Measurements from ENCODE around the gene MXRA8.

Gene MXRA8

DNA sequence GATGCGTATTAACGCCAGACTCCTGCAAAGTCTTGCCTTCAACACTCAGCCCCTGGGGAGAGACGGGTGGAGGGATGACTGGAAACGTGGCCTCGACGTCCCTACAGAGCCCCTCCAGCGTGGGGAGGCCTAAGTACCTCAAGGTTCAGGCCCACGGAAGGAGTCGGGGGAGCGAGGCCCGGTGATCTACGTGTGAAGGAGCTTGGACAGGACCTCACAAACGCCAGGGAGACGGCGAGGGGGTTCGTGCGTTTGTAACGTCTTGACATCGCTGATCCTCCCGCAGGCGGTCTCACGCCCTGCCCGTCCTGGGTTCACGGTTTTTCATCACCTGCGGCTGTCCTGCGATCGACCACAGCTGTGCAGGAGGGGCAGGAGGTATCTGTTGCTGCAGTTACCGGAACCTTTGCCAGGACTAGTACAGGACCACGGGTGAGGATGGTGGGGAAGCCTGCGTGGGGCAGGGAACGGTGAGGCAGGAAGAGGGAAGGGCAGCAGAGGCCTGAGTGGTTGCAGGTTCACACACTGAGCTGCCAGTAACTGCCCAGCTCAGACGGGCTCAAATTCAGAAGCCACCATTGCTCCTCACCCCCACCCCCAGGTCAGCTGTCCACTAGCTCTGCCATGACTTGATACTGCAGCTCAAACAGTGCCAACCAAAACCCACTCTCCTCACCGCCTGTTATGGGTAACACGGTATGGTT lies 41.7 kb upstream of the MXRA8 start:
- Histone ChIP-seq H3K9me3 (ENCODE audit: insufficient read depth, low read length) (no peaks in the 10 kb centered on the region), H3K27ac (ENCODE audit: low read depth, low read length) (peak overlapping the region; percentile 63), H3K79me2 (ENCODE audit: insufficient read depth, low read length) (peaks cover 53% of the 10 kb centered on the region), H3K36me3 (ENCODE audit: low read length) (peaks cover 14% of the 10 kb centered on the region), H3K9me2 (replicated peaks; ENCODE audit: insufficient read depth, low read length) (no peaks in the 10 kb centered on the region), H3K4me2 (ENCODE audit: low read depth, low read length, poor library complexity, severe bottlenecking) (peak overlapping the region; percentile 81), H3F3A (ENCODE audit: insufficient read depth) (peaks cover 19% of the 10 kb centered on the region; the same call in 1 of the 2 replicates), H3K27me3 (ENCODE audit: low read length) (no peaks in the 10 kb centered on the region), H2AFZ (ENCODE audit: low read depth, low read length, severe bottlenecking) (no peak overlapping the region), H3K4me3 (ENCODE audit: insufficient read depth, low read length, poor library complexity, severe bottlenecking) (peak overlapping the region; percentile 93), H4K20me1 (ENCODE audit: low read depth, low read length) (no peaks in the 10 kb centered on the region; the same call in 1 of the 2 replicates), H3K9ac (ENCODE audit: low read length) (peak overlapping the region; percentile 96)
- no peak for TF ChIP-seq CTCF (IDR thresholded peaks at IDR 0.05; ENCODE audit: insufficient read depth, low read length, poor library complexity, severe bottlenecking)
- no peak for TF ChIP-seq EZH2phosphoT487 (conservative IDR thresholded peaks at IDR 0.05; ENCODE audit: low read length)

DNA sequence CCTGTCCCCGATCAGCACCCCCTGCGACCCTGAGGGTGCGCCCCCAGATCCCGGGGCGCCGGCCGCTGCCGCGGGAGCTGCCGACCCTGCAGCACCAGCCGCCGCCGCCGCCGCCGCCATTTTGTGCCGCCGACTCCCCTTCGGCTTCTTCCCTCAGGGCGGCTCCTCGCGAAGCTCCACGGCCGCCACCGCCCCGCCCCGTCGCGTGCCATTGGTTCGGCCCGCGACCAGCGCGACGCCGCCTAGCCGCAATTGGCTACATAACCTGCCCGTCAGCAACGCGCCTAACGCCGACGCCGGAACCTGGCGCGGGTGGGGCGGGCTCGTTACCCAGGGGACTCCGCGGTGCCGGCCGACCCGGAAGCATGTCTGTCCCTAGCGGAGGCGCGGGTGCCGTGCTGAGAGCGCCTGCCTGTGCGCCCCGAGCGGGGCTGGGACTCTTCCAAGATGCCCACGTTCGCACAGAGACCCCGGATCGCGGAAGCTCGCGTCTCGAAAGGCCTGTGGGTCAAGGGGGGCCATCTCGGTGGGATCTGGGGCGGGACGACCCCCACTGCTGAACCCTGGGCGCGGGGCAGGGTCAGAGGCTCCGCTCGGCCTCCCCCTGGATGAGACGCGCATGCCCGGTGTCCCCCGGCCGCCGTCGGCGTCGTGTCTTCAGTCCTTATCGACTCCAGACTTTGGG lies 41.0 kb upstream of the MXRA8 start, which contains the start of gene CCNL2:
Gene CCNL2, minus strand, starts transcription at position 149 of the 685 bp plus-strand sequence. Its CDS starts 29 bp downstream, at position 120.
- Histone ChIP-seq H3K27me3 (ENCODE audit: low read length) (no peaks in the 10 kb centered on the region), H3K9me3 (ENCODE audit: insufficient read depth, low read length) (no peaks in the 10 kb centered on the region), H2AFZ (ENCODE audit: low read depth, low read length, severe bottlenecking) (peak within 1 kb of the TSS; percentile 16), H3K9ac (ENCODE audit: low read length) (peak within 1 kb of the TSS; percentile 96), H3K27ac (ENCODE audit: low read depth, low read length) (peak within 1 kb of the TSS; percentile 63), H3K36me3 (ENCODE audit: low read length) (peaks cover 16% of the 10 kb centered on the region), H3K9me2 (replicated peaks; ENCODE audit: insufficient read depth, low read length) (no peaks in the 10 kb centered on the region), H3F3A (ENCODE audit: insufficient read depth) (peaks cover 19% of the 10 kb centered on the region; the same call in 1 of the 2 replicates), H3K4me2 (ENCODE audit: low read depth, low read length, poor library complexity, severe bottlenecking) (peak within 1 kb of the TSS; percentile 81), H3K79me2 (ENCODE audit: insufficient read depth, low read length) (peaks cover 52% of the 10 kb centered on the region), H4K20me1 (ENCODE audit: low read depth, low read length) (no peaks in the 10 kb centered on the region; the same call in 1 of the 2 replicates), H3K4me3 (ENCODE audit: insufficient read depth, low read length, poor library complexity, severe bottlenecking) (peak within 1 kb of the TSS; percentile 93)
- no peak for TF ChIP-seq CTCF (IDR thresholded peaks at IDR 0.05; ENCODE audit: insufficient read depth, low read length, poor library complexity, severe bottlenecking)
- no peak for TF ChIP-seq EZH2phosphoT487 (conservative IDR thresholded peaks at IDR 0.05; ENCODE audit: low read length)

DNA sequence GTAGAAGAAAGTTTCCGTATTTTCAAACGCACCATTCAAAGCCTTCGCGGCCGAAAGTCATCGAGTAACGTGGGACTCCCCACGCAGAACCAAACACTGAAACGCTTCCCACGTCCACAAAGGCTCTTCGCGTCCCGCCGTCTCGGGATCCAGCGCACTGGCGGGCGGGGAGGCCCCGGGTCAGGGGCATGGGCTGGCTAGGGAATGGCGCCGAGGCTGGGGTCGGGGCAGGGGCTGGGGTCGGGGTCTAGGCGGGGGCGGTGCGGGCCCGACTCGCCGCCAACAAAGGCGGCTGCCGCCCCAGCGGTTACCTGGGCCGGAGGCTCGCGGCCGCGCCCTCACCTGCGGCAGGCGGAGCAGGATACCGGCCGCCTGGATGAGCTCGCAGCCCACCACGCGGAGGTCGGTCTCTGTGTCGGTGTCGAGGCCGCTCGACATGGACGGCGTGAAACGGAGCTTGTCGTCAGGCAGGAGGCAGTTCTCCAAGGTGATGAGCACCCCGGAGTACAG lies 40.4 kb upstream of the MXRA8 start:
- peaks cover 52% of the 10 kb centered on the region for H3K79me2 ChIP-seq (ENCODE audit: insufficient read depth, low read length)
- no peaks in the 10 kb centered on the region for H3K9me3 ChIP-seq (ENCODE audit: insufficient read depth, low read length)
- peak overlapping the region; percentile 69 for H3K4me3 ChIP-seq (ENCODE audit: insufficient read depth, low read length, poor library complexity, severe bottlenecking)
- no peaks in the 10 kb centered on the region for H3K27me3 ChIP-seq (ENCODE audit: low read length)
- peak overlapping the region; percentile 16 for H2AFZ ChIP-seq (ENCODE audit: low read depth, low read length, severe bottlenecking)
- H3K27ac ChIP-seq (ENCODE audit: low read depth, low read length): peak overlapping the region; percentile 46
- peak overlapping the region; percentile 96 for H3K9ac ChIP-seq (ENCODE audit: low read length)
- peaks cover 17% of the 10 kb centered on the region; the same call in 1 of the 2 replicates for H3F3A ChIP-seq (ENCODE audit: insufficient read depth)
- H4K20me1 ChIP-seq (ENCODE audit: low read depth, low read length): no peaks in the 10 kb centered on the region; the same call in 1 of the 2 replicates
- H3K4me2 ChIP-seq (ENCODE audit: low read depth, low read length, poor library complexity, severe bottlenecking): peak overlapping the region; percentile 75
- peaks cover 16% of the 10 kb centered on the region for H3K36me3 ChIP-seq (ENCODE audit: low read length)
- no peaks in the 10 kb centered on the region for H3K9me2 ChIP-seq (replicated peaks; ENCODE audit: insufficient read depth, low read length)
- TF ChIP-seq CTCF (IDR thresholded peaks at IDR 0.05; ENCODE audit: insufficient read depth, low read length, poor library complexity, severe bottlenecking) (no peak), EZH2phosphoT487 (conservative IDR thresholded peaks at IDR 0.05; ENCODE audit: low read length) (no peak)
